K562 (cell line): ENCODE measurements around the gene NR3C2.

ENCODE experiments used
- EZH2 ChIP-seq: IDR thresholded peaks from 2 replicates; pipeline ENCODE4 v1.6.1; 2012; ENCODE audit warnings: low read depth, mild to moderate bottlenecking, inconsistent platforms, low read length, borderline replicate concordance
- FOXP1 ChIP-seq: sonication (generic); formaldehyde crosslinking; IDR thresholded peaks from 2 replicates; pipeline ENCODE4 v1.8.0; 2022; ENCODE audit warnings: mild to moderate bottlenecking, missing genetic modification reagents
- MAFK ChIP-seq: IDR thresholded peaks from 2 replicates; pipeline ENCODE4 v1.6.1; 2011; ENCODE audit warnings: low read length, improper control_type of control experiment
- SMARCA4 ChIP-seq: fragments of 450-650 bp; IDR thresholded peaks from 2 replicates; pipeline ENCODE4 v1.6.1; 2016
- TF ChIP-seq, protein P1 (sequence below): fragments of 250-450 bp; sonication (Bioruptor Pico); IDR thresholded peaks from 2 replicates; pipeline ENCODE4 v1.8.0; 2021; ENCODE audit warnings: moderate library complexity, mild to moderate bottlenecking, inconsistent platforms
- TF ChIP-seq, protein P2 (sequence below): conservative IDR thresholded peaks from 2 replicates; pipeline ENCODE4 v1.6.1; 2011; ENCODE audit warnings: low read depth, mild to moderate bottlenecking, low read length; ENCODE audit not compliant: control insufficient read depth
- TF ChIP-seq, protein P3 (sequence below), 3 experiments: fragments of 200-800 bp in 1 of 3; sonication (Bioruptor generic) in 1 of 3; sonication (generic) in 1 of 3; formaldehyde crosslinking in 1 of 3; IDR thresholded peaks; 2 replicates each; pipeline versions ENCODE4 v1.6.1 to v1.8.0; 2016 to 2022; ENCODE audit warnings: mild to moderate bottlenecking in 2 of 3, missing compliant biosample characterization in 2 of 3, missing genetic modification characterization in 2 of 3, missing genetic modification reagents in 1 of 3
- TF ChIP-seq, protein P4 (sequence below): sonication (generic); formaldehyde crosslinking; IDR thresholded peaks from 2 replicates; pipeline ENCODE4 v1.4.0; 2020; ENCODE audit warnings: mild to moderate bottlenecking, missing genetic modification reagents

DNA sequence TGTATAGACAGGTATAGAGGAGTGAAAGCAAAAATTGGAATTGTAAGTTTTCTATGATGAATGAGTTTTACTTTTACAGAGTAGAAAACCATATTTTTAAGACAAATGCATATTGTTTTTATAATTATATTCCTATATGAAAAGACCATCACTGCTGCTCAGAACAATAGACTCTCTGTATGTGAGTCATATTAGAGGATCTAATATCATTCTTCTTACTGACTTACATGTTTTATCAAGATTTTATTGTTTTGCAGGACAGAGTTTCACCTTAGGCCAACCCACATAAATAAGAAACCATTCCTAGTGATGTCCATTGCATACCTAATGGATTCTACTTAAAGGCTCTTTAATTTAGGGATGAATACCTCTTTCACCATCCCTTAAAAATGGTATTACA, 88.6 kb downstream of the NR3C2 start:
- TF ChIP-seq, protein P1, sequence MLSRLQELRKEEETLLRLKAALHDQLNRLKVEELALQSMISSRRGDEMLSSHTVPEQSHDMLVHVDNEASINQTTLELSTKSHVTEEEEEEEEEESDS (CRISPR knock-in tag) = no peak
- TF ChIP-seq, protein P2, sequence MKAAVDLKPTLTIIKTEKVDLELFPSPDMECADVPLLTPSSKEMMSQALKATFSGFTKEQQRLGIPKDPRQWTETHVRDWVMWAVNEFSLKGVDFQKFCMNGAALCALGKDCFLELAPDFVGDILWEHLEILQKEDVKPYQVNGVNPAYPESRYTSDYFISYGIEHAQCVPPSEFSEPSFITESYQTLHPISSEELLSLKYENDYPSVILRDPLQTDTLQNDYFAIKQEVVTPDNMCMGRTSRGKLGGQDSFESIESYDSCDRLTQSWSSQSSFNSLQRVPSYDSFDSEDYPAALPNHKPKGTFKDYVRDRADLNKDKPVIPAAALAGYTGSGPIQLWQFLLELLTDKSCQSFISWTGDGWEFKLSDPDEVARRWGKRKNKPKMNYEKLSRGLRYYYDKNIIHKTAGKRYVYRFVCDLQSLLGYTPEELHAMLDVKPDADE = no peak
- no peak for TF ChIP-seq MAFK
- TF ChIP-seq EZH2 = no peak
- no peak for TF ChIP-seq SMARCA4
- no peak for TF ChIP-seq FOXP1 (CRISPR knock-in tag)
- TF ChIP-seq, protein P3, sequence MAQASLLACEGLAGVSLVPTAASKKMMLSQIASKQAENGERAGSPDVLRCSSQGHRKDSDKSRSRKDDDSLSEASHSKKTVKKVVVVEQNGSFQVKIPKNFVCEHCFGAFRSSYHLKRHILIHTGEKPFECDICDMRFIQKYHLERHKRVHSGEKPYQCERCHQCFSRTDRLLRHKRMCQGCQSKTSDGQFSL (CRISPR knock-in tag; IDR thresholded peaks at IDR 0.05) = no peak
- TF ChIP-seq, protein P3 (tag; IDR thresholded peaks at IDR 0.05) = no peak
- TF ChIP-seq, protein P4, sequence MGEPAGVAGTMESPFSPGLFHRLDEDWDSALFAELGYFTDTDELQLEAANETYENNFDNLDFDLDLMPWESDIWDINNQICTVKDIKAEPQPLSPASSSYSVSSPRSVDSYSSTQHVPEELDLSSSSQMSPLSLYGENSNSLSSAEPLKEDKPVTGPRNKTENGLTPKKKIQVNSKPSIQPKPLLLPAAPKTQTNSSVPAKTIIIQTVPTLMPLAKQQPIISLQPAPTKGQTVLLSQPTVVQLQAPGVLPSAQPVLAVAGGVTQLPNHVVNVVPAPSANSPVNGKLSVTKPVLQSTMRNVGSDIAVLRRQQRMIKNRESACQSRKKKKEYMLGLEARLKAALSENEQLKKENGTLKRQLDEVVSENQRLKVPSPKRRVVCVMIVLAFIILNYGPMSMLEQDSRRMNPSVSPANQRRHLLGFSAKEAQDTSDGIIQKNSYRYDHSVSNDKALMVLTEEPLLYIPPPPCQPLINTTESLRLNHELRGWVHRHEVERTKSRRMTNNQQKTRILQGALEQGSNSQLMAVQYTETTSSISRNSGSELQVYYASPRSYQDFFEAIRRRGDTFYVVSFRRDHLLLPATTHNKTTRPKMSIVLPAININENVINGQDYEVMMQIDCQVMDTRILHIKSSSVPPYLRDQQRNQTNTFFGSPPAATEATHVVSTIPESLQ = no peak
